Measurements from ENCODE around the gene SH3PXD2A. TPM values are rescaled to one million over a fixed set of nuclear protein-coding genes. Genes with fewer than 3 reads are reported as not detected.

SH3PXD2A gene
- total RNA-seq, 1 donor from 2014 or later, result 8.3 TPM

GRCh38 chr10:103691267-103691666 lies 164.1 kb downstream of the SH3PXD2A start:
- intact Hi-C loops (cut with micrococcal nuclease), result loop anchor here (10.0 kb wide), 2 partner anchors 434 to 1636 kb away; partner anchors contain the start of genes ARMH3 and SFR1
- peaks cover 26% of the 10 kb centered on the region for H3K4me1 Mint-ChIP-seq
- peaks cover 10% of the 10 kb centered on the region for H3K27me3 Mint-ChIP-seq
- H3K27ac Mint-ChIP-seq, result peak overlapping the region; percentile 0
- H3K9me3 Mint-ChIP-seq, result no peaks in the 10 kb centered on the region
- H3K36me3 Mint-ChIP-seq (ENCODE audit: low read depth), result no peaks in the 10 kb centered on the region
- DNase-seq, result no peak
- H3K4me3 Mint-ChIP-seq, result peak overlapping the region; percentile 59

GRCh38 chr10:103690281-103690680 lies 165.1 kb downstream of the SH3PXD2A start:
- no peak for DNase-seq
- Mint-ChIP-seq H3K9me3 (no peaks in the 10 kb centered on the region), H3K27me3 (peaks cover 10% of the 10 kb centered on the region), H3K36me3 (ENCODE audit: low read depth) (no peaks in the 10 kb centered on the region), H3K4me3 (no peak overlapping the region), H3K4me1 (peaks cover 17% of the 10 kb centered on the region), H3K27ac (no peak overlapping the region)
- intact Hi-C loops (cut with micrococcal nuclease), result loop anchor here (10.0 kb wide), 2 partner anchors 435 to 1635 kb away; partner anchors contain the start of genes ARMH3 and SFR1

- Mint-ChIP-seq H3K9me3 (no peaks in the 10 kb centered on the region), H3K36me3 (ENCODE audit: low read depth) (no peaks in the 10 kb centered on the region), H3K27ac (no peak overlapping the region), H3K4me1 (peaks cover 9% of the 10 kb centered on the region), H3K27me3 (peaks cover 9% of the 10 kb centered on the region), H3K4me3 (no peak overlapping the region)
- intact Hi-C loops (cut with micrococcal nuclease), result loop anchor here (5.0 kb wide), 1 partner anchor 186 kb away; no protein-coding TSS in a partner anchor
- no peak for DNase-seq
Observed at GRCh38 chr10:103688491-103688890, 166.9 kb downstream of the SH3PXD2A start.

- peaks cover 8% of the 10 kb centered on the region for H3K4me1 Mint-ChIP-seq
- H3K36me3 Mint-ChIP-seq (ENCODE audit: low read depth), result no peaks in the 10 kb centered on the region
- no peak overlapping the region for H3K27ac Mint-ChIP-seq
- no peak for DNase-seq
- H3K4me3 Mint-ChIP-seq, result no peak overlapping the region
- no peaks in the 10 kb centered on the region for H3K9me3 Mint-ChIP-seq
- intact Hi-C loops (cut with micrococcal nuclease), result loop anchor here (5.0 kb wide), 1 partner anchor 185 kb away; no protein-coding TSS in a partner anchor
- H3K27me3 Mint-ChIP-seq, result peaks cover 8% of the 10 kb centered on the region
Observed at GRCh38 chr10:103687718-103688117, 167.7 kb downstream of the SH3PXD2A start.

GRCh38 chr10:103687172-103687571 lies 168.2 kb downstream of the SH3PXD2A start:
- no peak for DNase-seq
- H3K4me1 Mint-ChIP-seq, result peaks cover 8% of the 10 kb centered on the region
- intact Hi-C loops (cut with micrococcal nuclease), result loop anchor here (5.0 kb wide), 1 partner anchor 185 kb away; no protein-coding TSS in a partner anchor
- H3K9me3 Mint-ChIP-seq, result no peaks in the 10 kb centered on the region
- H3K27ac Mint-ChIP-seq, result no peak overlapping the region
- H3K36me3 Mint-ChIP-seq (ENCODE audit: low read depth), result no peaks in the 10 kb centered on the region
- peaks cover 8% of the 10 kb centered on the region for H3K27me3 Mint-ChIP-seq
- no peak overlapping the region for H3K4me3 Mint-ChIP-seq

GRCh38 chr10:103685880-103686669 lies 169.3 kb downstream of the SH3PXD2A start:
- no peaks in the 10 kb centered on the region for H3K9me3 Mint-ChIP-seq
- DNase-seq, result peak; percentile 94
- H3K4me1 Mint-ChIP-seq, result no peaks in the 10 kb centered on the region
- no peak overlapping the region for H3K4me3 Mint-ChIP-seq
- H3K27me3 Mint-ChIP-seq, result peaks cover 8% of the 10 kb centered on the region
- no peak overlapping the region for H3K27ac Mint-ChIP-seq
- intact Hi-C loops (cut with micrococcal nuclease), result loop anchor here (1.0 to 5.0 kb wide), 3 partner anchors 26 to 184 kb away; no protein-coding TSS in a partner anchor
- no peaks in the 10 kb centered on the region for H3K36me3 Mint-ChIP-seq (ENCODE audit: low read depth)

- Mint-ChIP-seq H3K27ac (no peak overlapping the region), H3K9me3 (no peaks in the 10 kb centered on the region), H3K4me1 (peaks cover 6% of the 10 kb centered on the region), H3K4me3 (no peak overlapping the region), H3K27me3 (peaks cover 6% of the 10 kb centered on the region), H3K36me3 (ENCODE audit: low read depth) (no peaks in the 10 kb centered on the region)
- DNase-seq, result no peak
- intact Hi-C loops (cut with micrococcal nuclease), result no loop called here
Observed at GRCh38 chr10:103683851-103684250, 171.5 kb downstream of the SH3PXD2A start.

GRCh38 chr10:103682631-103683030 lies 172.7 kb downstream of the SH3PXD2A start:
- Mint-ChIP-seq H3K9me3 (no peaks in the 10 kb centered on the region), H3K27ac (no peak overlapping the region), H3K27me3 (peaks cover 2% of the 10 kb centered on the region), H3K36me3 (ENCODE audit: low read depth) (no peaks in the 10 kb centered on the region), H3K4me3 (no peak overlapping the region), H3K4me1 (peaks cover 18% of the 10 kb centered on the region)
- no peak for DNase-seq
- intact Hi-C loops (cut with micrococcal nuclease), result no loop called here

- H3K27me3 Mint-ChIP-seq, result no peaks in the 10 kb centered on the region
- peaks cover 18% of the 10 kb centered on the region for H3K4me1 Mint-ChIP-seq
- DNase-seq, result no peak
- H3K27ac Mint-ChIP-seq, result no peak overlapping the region
- H3K9me3 Mint-ChIP-seq, result no peaks in the 10 kb centered on the region
- H3K36me3 Mint-ChIP-seq (ENCODE audit: low read depth), result peaks cover 1% of the 10 kb centered on the region
- intact Hi-C loops (cut with micrococcal nuclease), result no loop called here
- H3K4me3 Mint-ChIP-seq, result no peak overlapping the region
Observed at GRCh38 chr10:103681617-103682399, 173.6 kb downstream of the SH3PXD2A start.

GRCh38 chr10:103680869-103681236 lies 174.5 kb downstream of the SH3PXD2A start:
- H3K9me3 Mint-ChIP-seq, result no peaks in the 10 kb centered on the region
- H3K27me3 Mint-ChIP-seq, result no peaks in the 10 kb centered on the region
- peaks cover 18% of the 10 kb centered on the region for H3K4me1 Mint-ChIP-seq
- DNase-seq, result no peak
- no peak overlapping the region for H3K4me3 Mint-ChIP-seq
- no peak overlapping the region for H3K27ac Mint-ChIP-seq
- intact Hi-C loops (cut with micrococcal nuclease), result no loop called here
- peaks cover 1% of the 10 kb centered on the region for H3K36me3 Mint-ChIP-seq (ENCODE audit: low read depth)

- Mint-ChIP-seq H3K27ac (peak overlapping the region; percentile 85), H3K9me3 (no peaks in the 10 kb centered on the region), H3K4me3 (no peak overlapping the region), H3K36me3 (ENCODE audit: low read depth) (peaks cover 1% of the 10 kb centered on the region), H3K27me3 (no peaks in the 10 kb centered on the region), H3K4me1 (peaks cover 18% of the 10 kb centered on the region)
- intact Hi-C loops (cut with micrococcal nuclease), result no loop called here
- no peak for DNase-seq
Observed at GRCh38 chr10:103679096-103679790, 176.1 kb downstream of the SH3PXD2A start.

GRCh38 chr10:103678178-103678526 lies 177.2 kb downstream of the SH3PXD2A start:
- Mint-ChIP-seq H3K4me1 (peaks cover 18% of the 10 kb centered on the region), H3K27ac (peak overlapping the region; percentile 85), H3K4me3 (peak overlapping the region; percentile 80), H3K36me3 (ENCODE audit: low read depth) (peaks cover 1% of the 10 kb centered on the region), H3K27me3 (no peaks in the 10 kb centered on the region), H3K9me3 (no peaks in the 10 kb centered on the region)
- peak; percentile 96 for DNase-seq
- intact Hi-C loops (cut with micrococcal nuclease), result no loop called here

GRCh38 chr10:103677486-103678177 lies 177.7 kb downstream of the SH3PXD2A start:
- no peaks in the 10 kb centered on the region for H3K27me3 Mint-ChIP-seq

More at GRCh38 chr10:103677486-103678177, 177.7 kb downstream of the SH3PXD2A start:
- DNase-seq, result no peak
- intact Hi-C loops (cut with micrococcal nuclease), result no loop called here
- no peaks in the 10 kb centered on the region for H3K9me3 Mint-ChIP-seq
- peak overlapping the region; percentile 85 for H3K27ac Mint-ChIP-seq
- peaks cover 1% of the 10 kb centered on the region for H3K36me3 Mint-ChIP-seq (ENCODE audit: low read depth)
- peaks cover 18% of the 10 kb centered on the region for H3K4me1 Mint-ChIP-seq
- H3K4me3 Mint-ChIP-seq, result peak overlapping the region; percentile 80
